GM19193 (cell line): Measurements from ENCODE around the gene SORCS1.
A peak's percentile ranks its signal among the peaks of the same experiment; 100 is the strongest.

ENCODE experiments used
- POLR2A ChIP-seq: IDR thresholded peaks from 4 replicates; pipeline ENCODE4 v1.6.1; 2011; ENCODE audit not compliant: insufficient read depth, insufficient read length; ENCODE audit errors: extremely low read depth

SORCS1 gene

DNA sequence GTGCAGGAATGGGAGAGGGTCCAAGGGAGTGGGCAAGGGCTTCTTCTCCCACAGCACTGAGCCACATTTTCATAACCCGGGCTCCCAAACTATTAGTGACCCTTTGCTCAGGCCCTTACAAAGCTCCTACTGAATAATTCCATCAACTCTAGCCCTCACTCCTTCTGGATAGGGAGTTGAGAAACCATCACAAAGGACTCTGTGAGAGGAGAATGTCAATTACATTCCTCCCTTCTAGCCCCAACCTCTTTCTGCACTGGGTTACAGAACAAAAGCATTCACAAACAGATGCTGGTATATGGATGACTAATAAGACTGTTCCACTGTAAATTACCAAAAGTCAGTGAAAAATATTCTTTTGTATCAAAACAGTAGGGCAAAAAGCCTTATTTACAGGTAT lies 203.7 kb downstream of the SORCS1 start:
- no peak for TF ChIP-seq POLR2A

DNA sequence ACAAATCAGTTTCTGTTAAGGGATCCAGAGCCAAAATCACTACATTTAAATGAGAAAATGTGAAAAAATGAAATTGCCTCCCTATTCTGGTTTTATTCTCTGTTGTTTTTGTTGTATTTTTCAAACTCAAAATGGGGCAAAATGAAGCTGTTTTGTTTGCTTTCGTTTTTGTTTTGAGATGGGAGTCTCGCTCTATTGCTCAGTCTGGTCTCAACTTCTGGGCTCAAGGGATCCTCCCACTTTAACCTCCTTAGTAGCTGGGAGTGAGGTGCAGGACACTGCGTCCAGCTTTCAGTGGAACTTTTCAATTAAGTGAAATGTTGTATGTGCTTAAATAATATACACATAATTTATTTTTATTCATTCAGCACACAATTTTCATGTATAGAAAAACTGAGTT lies 205.0 kb downstream of the SORCS1 start:
- TF ChIP-seq POLR2A, result no peak

DNA sequence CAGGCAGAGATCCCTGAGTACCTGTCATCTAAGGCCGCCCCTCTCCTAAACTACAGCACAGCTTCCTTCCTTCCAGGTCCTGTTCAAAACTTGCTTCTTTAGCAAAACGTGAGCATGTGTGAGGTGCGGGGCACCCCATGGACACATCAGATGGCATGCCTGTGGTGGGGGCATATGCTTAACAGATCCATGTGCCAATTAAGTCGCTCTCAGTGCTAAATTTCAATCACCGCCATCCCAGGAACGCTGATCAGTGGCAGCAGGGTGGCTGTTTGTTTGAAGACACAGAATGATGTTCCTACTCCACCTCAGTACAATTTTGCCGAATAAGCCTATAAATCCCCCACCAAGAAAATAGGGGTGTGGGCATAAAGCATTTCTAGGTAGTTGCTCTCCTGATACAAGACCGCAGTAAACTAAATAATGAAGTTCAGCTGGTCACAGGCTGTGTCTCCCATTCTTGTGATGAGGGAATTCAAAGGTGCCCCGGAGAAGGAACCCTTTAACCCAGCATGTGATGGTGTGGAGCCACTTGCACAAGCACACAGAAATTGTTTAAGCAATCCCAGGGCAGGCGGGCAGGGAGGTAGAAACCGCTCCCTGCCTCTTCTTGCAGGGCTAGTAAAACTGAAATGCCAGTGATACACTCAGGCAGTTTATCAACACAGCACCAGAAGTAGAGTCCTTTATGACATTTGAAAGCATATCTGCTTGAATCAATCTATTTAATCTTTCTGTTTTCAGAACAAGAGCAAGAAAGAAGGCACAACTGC lies 205.7 kb downstream of the SORCS1 start:
- no peak for TF ChIP-seq POLR2A

DNA sequence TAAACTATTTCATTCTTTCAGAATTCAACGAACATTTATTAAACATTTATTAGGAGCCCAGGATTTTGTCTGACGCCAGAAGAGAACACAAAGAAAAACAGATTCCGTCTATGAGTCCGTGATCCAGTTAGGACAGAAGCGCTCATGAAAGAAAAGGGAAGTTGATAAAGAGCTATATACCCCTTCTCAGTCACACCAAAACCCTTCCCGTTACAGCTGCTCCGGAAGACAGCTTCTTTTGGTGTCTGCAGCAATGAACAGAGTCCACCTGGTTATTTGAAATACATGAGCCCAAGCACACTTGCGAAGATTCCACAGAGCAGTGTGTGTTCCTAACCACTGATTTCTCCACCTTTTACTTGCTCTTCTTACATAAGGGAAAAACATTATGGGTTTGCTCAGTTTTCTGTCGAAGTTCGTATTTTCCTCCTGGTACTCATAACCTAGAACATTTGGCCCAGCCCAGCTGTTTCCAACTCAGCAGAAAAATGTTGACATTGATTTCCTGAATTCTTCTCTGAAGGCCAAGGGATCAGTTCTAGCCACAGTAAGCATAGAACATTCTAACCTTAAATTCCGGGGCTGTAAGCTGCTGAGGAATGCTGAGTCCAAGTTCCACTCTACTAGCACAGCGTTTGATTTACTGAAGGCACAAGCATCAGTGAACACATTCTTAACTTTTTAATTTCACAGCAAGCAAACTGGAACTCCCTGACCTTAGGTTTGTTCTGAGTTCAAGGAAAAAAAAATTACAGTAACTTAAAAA lies 206.5 kb downstream of the SORCS1 start:
- no peak for TF ChIP-seq POLR2A

DNA sequence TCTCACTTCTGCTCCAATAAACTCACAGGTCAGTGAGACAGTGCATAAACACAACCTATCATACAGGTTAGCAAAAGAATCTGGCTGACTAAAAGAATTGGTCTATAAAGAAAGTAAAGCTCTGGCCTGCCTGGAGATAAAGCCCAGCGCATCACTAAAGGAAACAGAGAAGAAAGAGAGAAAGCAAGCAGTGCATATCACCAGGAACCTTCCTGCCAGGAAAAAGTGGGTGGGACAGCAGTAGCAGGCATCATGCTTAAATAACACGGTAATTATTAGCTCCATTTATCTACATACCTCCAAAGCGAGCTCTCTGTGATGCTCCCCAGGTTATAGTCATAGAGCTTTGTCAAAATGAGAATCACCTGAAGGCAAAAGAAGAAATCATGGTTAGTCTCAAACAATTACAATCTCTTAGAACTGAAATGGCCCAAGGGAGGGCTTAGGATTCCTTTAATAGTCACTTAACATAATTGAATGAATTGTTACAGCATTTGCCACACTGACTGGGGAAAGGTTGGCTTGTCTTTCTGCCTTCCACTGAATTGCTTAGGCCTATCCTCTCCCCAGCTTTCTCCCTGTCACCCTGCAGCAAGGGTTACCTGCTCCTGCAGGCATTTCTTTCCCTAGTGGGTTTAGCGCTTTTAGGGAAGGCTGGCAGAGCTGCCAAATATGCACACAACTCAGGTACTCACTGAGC lies 208.1 kb downstream of the SORCS1 start:
- TF ChIP-seq POLR2A, result no peak

DNA sequence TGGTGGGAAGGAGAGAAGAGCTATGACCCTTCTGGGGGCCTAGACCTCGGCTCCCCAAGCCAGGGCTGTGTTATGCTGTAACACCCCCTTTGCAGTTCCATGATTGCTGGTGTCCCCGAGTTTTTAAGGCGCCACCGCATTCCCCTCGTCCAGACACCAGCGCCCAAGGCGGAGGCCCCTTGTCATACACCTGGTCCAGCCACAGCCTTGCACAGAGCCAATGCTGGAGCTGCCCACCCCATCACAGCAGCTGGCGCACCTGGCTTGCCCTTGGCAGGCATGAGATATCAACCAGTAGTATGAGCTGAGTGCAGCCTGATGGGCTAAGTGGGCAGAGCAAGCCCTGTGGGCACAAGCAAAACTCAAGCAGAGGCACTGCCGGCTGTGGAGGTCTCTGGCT lies 209.4 kb downstream of the SORCS1 start:
- no peak for TF ChIP-seq POLR2A

DNA sequence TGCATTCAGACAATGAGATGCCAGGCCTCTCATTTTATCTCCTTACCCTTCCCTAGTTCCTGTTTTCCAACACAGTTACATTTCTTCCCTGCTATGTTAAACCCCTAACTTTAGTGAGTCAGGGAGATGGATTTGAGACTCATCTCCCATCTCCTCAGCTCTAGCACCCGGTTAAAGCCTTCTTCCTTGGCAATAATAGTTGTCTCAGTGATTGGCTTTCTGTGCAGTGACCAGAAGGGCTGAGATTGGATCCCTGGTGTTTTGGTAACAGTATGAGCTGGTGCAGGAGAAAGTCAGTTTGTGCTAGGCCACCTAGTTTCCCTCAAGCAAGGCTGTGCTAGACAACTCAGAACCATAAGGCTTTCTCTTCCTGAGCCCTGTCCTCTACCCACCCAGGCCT lies 212.5 kb downstream of the SORCS1 start:
- TF ChIP-seq POLR2A, result no peak

DNA sequence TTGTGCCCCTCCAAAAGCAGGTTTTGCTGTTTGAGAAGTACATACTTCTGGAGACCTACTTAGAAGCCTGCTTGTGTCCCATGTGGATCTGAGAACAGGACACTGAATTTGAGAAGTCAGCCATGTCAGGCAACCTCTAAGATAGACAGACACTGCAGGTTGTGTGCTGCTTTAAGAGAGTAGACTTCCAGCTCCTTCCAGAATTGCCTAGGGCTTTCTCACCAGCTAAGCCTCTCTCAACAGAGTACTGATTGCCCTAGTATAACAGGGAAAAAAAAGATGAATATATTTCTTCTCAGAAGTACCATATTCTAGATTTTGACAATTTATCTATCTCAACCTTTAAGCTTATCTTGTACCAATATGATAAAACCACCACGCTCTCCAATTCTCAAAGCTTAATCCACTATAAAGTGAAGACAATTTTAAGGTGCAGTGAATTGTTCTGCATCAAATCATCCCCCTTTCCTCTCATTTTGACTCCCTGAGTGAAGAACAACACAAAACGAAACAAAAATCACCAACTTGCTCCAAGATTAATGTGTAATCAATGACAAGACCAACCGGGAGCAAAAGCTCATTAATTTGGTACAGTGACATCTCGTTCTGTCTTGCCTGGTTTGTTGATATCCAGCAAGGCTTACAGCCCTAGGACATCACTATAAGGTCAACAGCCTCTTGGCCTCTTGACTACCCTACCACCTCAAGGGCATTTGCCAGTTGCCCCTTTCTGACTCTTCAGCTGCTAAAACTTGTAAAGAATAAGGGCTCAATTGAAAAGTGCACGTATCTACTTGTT lies 214.6 kb downstream of the SORCS1 start:
- TF ChIP-seq POLR2A, result no peak

DNA sequence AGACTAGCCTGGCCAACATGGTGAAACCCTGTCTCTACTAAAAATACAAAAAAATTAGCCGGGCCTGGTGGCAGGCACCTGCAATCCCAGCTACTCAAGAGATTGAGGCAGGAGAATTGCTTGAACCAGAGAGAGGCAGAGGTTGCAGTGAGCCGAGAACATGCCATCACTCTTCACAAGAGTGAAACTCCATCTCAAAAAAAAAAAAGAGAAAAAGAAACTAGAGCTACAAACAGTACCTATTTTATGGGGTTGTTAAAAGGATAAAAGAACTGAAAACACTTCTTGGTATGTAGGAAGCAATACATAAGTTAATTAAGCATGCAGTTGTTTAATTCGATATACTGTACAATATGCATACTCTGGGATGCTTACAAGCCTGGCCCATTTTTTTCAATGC lies 216.9 kb downstream of the SORCS1 start:
- TF ChIP-seq POLR2A, result no peak

DNA sequence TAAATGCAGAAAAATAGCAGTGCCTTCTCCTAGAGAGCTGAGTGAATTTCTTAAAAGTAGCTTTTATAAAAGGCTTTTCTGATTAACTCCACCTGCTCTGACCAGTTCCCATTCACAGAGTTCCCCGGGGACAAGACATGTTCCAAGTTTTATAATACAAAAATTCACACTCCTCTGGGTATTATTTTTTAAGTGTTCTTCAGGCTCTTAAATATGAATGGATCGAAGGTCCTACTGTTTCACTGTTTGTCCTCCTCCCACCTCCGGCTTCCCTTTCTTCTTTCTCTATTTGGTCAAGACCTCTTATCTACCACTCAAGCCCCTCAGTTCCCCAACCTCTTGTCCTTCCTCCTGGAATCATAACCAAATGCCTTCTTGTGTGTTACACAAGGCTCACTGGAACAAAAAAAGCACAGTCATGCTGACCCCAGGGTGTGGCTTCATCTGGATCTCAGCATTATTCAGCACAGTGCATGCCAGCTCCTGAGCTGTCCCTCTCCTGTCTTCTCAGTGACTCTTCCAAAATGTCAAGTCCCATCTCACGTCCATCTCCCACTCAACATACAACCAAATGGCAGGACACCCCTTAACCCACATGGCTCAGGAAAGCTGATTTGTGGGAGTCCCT lies 222.4 kb downstream of the SORCS1 start:
- no peak for TF ChIP-seq POLR2A

DNA sequence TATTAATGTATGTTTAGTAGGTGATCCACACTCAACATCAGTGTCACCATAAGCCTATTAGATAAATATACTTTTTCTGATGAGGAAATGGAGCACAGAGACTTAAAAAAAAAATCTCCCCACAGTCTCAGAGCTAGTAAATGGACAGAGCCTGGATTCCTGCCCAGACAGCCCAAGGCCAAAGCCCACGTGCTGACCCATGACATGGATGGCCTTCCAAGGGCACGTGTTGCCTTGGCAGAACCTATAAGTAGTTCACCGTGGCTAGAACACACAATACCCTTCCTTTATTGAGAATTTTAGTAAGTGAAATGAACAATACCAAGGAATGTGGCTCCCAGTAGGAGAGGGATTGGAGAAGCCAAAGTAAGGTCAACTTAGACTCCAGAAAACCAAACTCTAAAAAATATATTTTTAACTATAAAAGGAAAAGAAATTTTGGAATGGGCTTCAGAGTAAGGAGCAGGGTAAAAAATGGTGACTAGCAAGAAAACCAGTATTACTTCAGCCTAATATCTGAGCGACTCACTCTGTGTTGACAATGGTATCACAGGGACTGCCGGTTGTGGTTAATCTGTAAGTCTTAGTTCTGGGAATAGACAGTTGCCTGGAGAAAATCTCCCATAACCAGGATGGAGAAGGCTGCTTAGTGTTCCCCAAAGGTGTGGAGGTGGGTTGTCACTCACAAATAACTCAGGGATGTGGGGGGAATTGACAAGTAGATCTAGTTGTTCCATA lies 223.0 kb downstream of the SORCS1 start:
- TF ChIP-seq POLR2A, result no peak

DNA sequence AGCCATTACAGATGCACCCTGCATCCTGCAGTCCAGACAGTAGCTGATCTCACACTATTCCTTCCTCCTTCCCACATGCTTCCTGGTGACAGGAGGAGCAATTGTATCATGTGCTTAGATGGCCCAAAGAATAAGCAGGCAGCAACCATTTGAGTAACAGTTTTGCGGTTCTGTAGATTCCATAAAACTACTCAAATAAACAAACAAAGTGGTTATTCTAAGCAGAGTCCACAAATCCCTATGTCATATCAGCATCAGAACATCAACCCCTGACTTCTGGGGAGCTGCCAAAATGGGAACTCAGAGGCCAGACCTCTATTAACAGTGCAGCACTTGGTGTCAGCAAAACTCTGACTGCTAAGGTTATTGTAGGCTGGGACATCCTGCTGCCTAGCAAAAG lies 226.0 kb downstream of the SORCS1 start:
- TF ChIP-seq POLR2A, result no peak

DNA sequence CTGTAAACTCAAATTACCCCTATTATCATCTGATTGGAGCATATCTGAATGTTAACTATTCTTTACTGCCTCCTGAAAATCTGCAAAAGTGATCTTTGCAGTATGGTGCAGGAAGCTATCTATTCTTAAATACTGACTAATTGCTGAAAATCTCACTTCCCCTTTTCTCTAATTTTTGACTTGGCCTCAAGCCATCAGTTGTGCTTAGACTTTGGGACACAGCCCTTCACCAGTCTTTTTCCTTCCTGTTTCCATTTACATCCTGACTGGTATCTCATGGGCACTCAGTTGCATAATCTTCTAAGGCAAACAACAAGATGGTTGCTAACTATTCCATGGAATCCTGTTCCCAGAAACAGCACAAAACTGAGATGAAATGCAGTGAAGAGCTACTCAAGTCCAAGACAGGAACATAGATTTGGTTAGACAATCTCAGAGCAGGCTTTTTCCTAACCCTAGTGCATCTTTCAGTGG lies 228.5 kb downstream of the SORCS1 start:
- no peak for TF ChIP-seq POLR2A

DNA sequence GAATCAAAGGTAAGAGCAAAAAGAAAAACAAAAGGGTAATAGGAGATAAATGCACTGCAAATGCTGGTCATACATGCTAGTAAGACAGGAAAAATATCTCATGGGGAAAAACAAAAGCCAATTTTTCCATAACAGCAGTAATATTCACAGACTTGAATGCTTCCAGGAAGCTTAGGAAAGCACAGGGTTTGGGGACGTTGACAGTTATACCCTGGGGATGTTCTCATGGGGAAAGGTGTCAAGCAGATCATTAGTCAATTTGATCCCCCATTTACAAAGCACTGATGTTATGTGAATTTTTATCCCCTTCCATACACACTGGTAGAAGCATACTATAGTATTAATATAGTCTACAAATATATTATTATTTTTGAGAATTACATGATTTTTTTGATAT lies 232.7 kb downstream of the SORCS1 start:
- TF ChIP-seq POLR2A, result no peak

DNA sequence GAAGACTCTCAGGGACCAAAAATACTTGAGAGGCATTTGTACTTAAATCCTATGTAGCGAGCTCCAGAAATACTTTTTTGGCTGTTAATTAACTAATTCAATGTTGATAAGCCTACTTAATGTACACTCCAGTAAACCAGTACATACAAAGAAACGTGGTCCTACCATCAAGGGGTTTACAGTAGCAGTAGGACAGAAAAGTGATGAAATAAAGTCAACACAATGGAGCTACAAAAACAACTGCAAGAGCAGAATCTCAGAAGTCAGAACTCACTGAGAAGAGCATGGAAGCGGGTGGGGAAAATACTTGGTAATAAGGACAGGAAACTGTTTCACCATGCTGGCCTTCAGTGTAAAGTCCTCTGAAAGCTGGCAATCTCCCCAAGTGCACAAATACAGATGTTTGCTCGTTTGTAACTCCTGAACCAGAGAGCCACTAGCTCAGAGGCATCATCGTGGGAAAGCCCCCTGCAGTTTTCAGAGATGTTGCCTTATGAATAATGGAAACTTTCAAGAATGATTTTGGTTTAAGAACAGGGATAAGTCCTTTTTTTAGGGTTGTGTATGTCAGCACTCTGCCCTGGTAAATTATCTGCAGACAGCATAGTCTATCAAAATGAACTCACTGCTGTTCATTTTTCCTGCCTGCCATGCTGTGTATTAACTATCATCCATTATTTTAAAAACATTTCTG lies 233.2 kb downstream of the SORCS1 start:
- peak; percentile 38 for TF ChIP-seq POLR2A
